Measurements from ENCODE around the gene PCSK5. TPM values are rescaled to one million over a fixed set of nuclear protein-coding genes. Genes with fewer than 3 reads are reported as not detected.

PCSK5 gene
- total and polyA plus RNA-seq, 8 donors: 0.37 to 86.3 (median 4.9) TPM

DNA sequence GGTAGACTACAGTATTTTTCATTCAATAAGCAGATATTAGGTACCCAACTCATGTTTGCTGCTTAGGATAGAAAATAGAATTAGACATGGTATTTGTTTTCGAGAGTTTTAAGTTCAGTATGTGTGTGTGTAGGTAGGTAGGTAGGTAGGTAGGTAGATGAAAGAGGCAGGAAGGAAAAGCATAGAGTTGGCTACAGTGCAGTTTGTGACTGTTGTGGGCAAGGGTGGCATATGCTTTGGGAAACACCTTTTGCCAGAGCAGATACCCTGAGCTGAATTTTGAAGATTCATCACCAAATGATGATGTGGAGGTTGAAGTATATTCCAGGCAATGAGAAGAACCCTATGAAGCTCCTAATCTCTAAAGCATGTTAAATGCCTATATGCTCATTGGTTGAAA, 20.0 kb upstream of the PCSK5 start:
- no peaks in the 10 kb centered on the region for H3K9me3 ChIP-seq
- no peak for DNase-seq
- H3K27me3 ChIP-seq: peaks cover 0 to 8% (median 0%) of the 10 kb centered on the region in 3 donors
- H3K27ac ChIP-seq: no peak overlapping the region
- H3K36me3 ChIP-seq: no peaks in the 10 kb centered on the region
- H3K4me3 ChIP-seq: no peak overlapping the region
- H3K4me1 ChIP-seq: no peaks in the 10 kb centered on the region
- TF ChIP-seq POLR2A (IDR thresholded peaks at IDR 0.05) (no peak), EP300 (IDR thresholded peaks at IDR 0.05) (no peak), POLR2AphosphoS5 (IDR thresholded peaks at IDR 0.05) (no peak)
- TF ChIP-seq, protein P1, sequence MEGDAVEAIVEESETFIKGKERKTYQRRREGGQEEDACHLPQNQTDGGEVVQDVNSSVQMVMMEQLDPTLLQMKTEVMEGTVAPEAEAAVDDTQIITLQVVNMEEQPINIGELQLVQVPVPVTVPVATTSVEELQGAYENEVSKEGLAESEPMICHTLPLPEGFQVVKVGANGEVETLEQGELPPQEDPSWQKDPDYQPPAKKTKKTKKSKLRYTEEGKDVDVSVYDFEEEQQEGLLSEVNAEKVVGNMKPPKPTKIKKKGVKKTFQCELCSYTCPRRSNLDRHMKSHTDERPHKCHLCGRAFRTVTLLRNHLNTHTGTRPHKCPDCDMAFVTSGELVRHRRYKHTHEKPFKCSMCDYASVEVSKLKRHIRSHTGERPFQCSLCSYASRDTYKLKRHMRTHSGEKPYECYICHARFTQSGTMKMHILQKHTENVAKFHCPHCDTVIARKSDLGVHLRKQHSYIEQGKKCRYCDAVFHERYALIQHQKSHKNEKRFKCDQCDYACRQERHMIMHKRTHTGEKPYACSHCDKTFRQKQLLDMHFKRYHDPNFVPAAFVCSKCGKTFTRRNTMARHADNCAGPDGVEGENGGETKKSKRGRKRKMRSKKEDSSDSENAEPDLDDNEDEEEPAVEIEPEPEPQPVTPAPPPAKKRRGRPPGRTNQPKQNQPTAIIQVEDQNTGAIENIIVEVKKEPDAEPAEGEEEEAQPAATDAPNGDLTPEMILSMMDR (IDR thresholded peaks at IDR 0.05): no peak
- intact Hi-C loops (cut with DNase I; ENCODE audit: low total_unique reads): no loop called here
- 81 to 92% (median 87%) methylated on average over 1 of the region's 1 CpG for WGBS, 5 donors

DNA sequence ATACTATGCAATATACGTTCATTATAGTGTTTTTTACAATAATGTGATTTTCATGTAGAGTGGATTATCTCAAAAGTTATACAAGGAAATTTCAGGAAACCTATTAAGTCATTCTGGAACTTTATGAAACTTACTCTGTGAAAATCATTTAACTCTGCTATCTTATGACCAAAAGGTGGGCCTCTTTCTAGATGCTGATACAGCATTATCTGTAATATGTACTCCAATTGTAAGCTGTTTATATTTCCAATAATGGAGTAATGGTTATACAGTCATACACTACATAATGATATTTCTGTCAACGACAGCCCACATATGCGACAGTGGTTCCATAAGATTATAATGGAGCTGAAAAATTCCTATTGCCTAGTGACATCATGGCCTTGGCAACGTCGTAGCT, 18.8 kb upstream of the PCSK5 start:
- H3K27me3 ChIP-seq: peaks cover 0 to 8% (median 0%) of the 10 kb centered on the region in 3 donors
- TF ChIP-seq POLR2AphosphoS5 (IDR thresholded peaks at IDR 0.05) (no peak), POLR2A (IDR thresholded peaks at IDR 0.05) (no peak), EP300 (IDR thresholded peaks at IDR 0.05) (no peak)
- TF ChIP-seq, protein P1 (IDR thresholded peaks at IDR 0.05): no peak
- no peaks in the 10 kb centered on the region for H3K36me3 ChIP-seq
- no peaks in the 10 kb centered on the region for H3K4me1 ChIP-seq
- no peak overlapping the region for H3K27ac ChIP-seq
- intact Hi-C loops (cut with DNase I; ENCODE audit: low total_unique reads): no loop called here
- H3K4me3 ChIP-seq: no peak overlapping the region
- no peak for DNase-seq
- WGBS, 5 donors: 83 to 90% (median 87%) methylated on average over 5 of the region's 5 CpGs
- H3K9me3 ChIP-seq: no peaks in the 10 kb centered on the region

DNA sequence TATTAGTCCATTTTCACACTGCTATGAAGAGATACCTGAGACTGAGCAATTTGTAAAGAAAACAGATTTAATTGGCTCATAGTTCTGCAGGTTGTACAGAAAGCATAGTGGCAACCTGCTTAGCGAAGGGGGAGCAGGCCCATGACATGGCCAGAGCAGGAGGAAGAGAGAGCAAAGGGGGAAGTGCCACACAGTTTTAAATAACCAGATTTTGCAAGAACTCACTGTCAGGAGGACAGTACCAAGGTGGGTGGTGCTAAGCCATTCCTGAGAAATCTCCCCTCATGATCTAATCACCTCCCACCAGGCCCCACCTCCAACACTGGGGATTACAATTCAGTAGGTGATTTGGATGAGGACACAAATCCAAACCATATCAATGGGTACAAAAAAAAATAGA, 16.8 kb upstream of the PCSK5 start:
- H3K4me3 ChIP-seq: no peak overlapping the region
- no peak overlapping the region for H3K27ac ChIP-seq
- no peaks in the 10 kb centered on the region for H3K4me1 ChIP-seq
- WGBS, 5 donors: 85 to 100% (median 92%) methylated on average over 1 of the region's 1 CpG
- intact Hi-C loops (cut with DNase I; ENCODE audit: low total_unique reads): no loop called here
- no peak for TF ChIP-seq POLR2AphosphoS5 (IDR thresholded peaks at IDR 0.05)
- TF ChIP-seq, protein P1 (IDR thresholded peaks at IDR 0.05): no peak
- no peak for TF ChIP-seq POLR2A (IDR thresholded peaks at IDR 0.05)
- TF ChIP-seq EP300 (IDR thresholded peaks at IDR 0.05): no peak
- no peaks in the 10 kb centered on the region for H3K27me3 ChIP-seq
- no peak for DNase-seq
- no peaks in the 10 kb centered on the region for H3K36me3 ChIP-seq
- H3K9me3 ChIP-seq: no peaks in the 10 kb centered on the region

DNA sequence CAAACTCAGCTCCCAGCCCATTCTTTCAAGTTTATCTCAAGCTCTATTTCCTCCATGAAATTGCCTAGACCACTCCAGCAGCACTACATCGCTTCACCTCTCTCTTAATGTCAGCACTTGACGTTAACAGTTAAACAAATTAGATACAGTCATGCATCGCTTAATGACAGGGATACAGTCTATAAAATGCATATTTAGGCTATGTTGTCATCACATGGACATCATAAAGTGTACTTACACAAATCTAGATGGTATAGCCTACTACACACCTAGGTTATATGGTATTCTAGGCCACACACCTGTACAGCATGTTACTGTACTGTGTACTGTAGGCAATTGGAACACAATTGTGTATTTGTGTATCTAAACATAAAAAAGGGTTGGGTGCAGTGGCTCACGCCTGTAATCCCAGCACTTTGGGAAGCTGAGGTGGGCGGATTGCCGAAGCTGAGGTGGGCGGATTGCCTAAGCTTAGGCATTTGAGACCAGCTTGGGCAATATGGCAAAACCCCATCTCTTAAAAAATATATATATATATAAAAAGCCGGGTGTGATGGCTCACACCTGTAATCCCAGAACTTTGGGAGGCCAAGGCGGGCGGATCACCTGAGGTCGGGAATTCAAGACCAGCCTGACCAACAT, 13.4 kb upstream of the PCSK5 start:
- Histone ChIP-seq H3K36me3 (no peaks in the 10 kb centered on the region), H3K27me3 (no peaks in the 10 kb centered on the region), H3K4me1 (no peaks in the 10 kb centered on the region), H3K27ac (no peak overlapping the region), H3K9me3 (no peaks in the 10 kb centered on the region), H3K4me3 (no peak overlapping the region)
- no peak for TF ChIP-seq POLR2AphosphoS5 (IDR thresholded peaks at IDR 0.05)
- TF ChIP-seq EP300 (IDR thresholded peaks at IDR 0.05): no peak
- TF ChIP-seq, protein P1 (IDR thresholded peaks at IDR 0.05): no peak
- no peak for TF ChIP-seq POLR2A (IDR thresholded peaks at IDR 0.05)
- DNase-seq: no peak
- WGBS, 5 donors: 86 to 95% (median 93%) methylated on average over 11 of the region's 11 CpGs
- intact Hi-C loops (cut with DNase I; ENCODE audit: low total_unique reads): no loop called here

All from stomach (tissue), 9 donors.